HEK293 (cell line): ENCODE measurements around the gene DUS1L.

ENCODE experiments used
- CTCF ChIA-PET: fragments of 350-600 bp; formaldehyde crosslinking; extraction: SDS; loops from one replicate; lab custom pipeline; 2021; ENCODE audit warnings: antibody characterized with exemption; lab: Yijun Ruan, JAX
- POLR2A ChIA-PET: fragments of 300-600 bp; formaldehyde crosslinking; extraction: SDS; loops from one replicate; lab custom pipeline; 2020; ENCODE audit warnings: antibody characterized with exemption, inconsistent platforms; lab: Yijun Ruan, JAX
- H3K27ac ChIP-seq: fragments of 200-500 bp; sonication (Bioruptor generic); 2 replicates; pipeline ENCODE4 v1.5.1; 2014; ENCODE audit warnings: low read depth, low read length, control low read depth, inconsistent platforms; ENCODE audit errors: extremely low read depth
- H3K36me3 ChIP-seq, 2 experiments: fragments of 200-500 bp in 1 of 2; sonication (Bioruptor generic) in 1 of 2; 1 replicate in 1 of 2; 2 replicates in 1 of 2; pipeline ENCODE4 v1.5.1; 2014 to 2017; ENCODE audit warnings: inconsistent platforms in 2 of 2, low read length in 2 of 2; ENCODE audit not compliant: control insufficient read depth in 2 of 2, insufficient read depth in 1 of 2
- H3K4me1 ChIP-seq: fragments of 200-500 bp; sonication (Bioruptor generic); 2 replicates; pipeline ENCODE4 v1.5.1; 2014; ENCODE audit warnings: mild to moderate bottlenecking, low read length, inconsistent platforms; ENCODE audit not compliant: control insufficient read depth, insufficient read depth
- H3K4me3 ChIP-seq: 2 replicates; pipeline ENCODE4 v1.5.1; 2011; ENCODE audit warnings: low read depth, mild to moderate bottlenecking, control low read depth, low read length, moderate library complexity
- H3K9me3 ChIP-seq: fragments of 200-500 bp; sonication (Bioruptor generic); 2 replicates; pipeline ENCODE4 v1.5.1; 2014; ENCODE audit warnings: low read depth, low read length, inconsistent platforms; ENCODE audit not compliant: control insufficient read depth, insufficient read depth
- GFI1B ChIP-seq: fragments of 450-650 bp; formaldehyde crosslinking; IDR thresholded peaks from 2 replicates; pipeline ENCODE4 v1.5.1; 2016; ENCODE audit warnings: missing biosample characterization, missing genetic modification characterization
- GLI2 ChIP-seq: fragments of 450-650 bp; formaldehyde crosslinking; IDR thresholded peaks from 2 replicates; pipeline ENCODE4; 2017; ENCODE audit warnings: missing biosample characterization, missing genetic modification characterization, low read depth, borderline replicate concordance
- GLIS1 ChIP-seq: fragments of 450-650 bp; formaldehyde crosslinking; IDR thresholded peaks from 2 replicates; pipeline ENCODE4 v1.5.1; 2016; ENCODE audit warnings: missing biosample characterization, missing genetic modification characterization
- GLIS2 ChIP-seq: fragments of 450-650 bp; formaldehyde crosslinking; IDR thresholded peaks from 2 replicates; pipeline ENCODE4 v1.5.1; 2016; ENCODE audit warnings: missing biosample characterization, missing genetic modification characterization
- HIC1 ChIP-seq: fragments of 450-650 bp; formaldehyde crosslinking; IDR thresholded peaks from 2 replicates; pipeline ENCODE4 v1.5.1; 2016; ENCODE audit warnings: missing biosample characterization, missing genetic modification characterization
- KLF7 ChIP-seq: fragments of 450-650 bp; formaldehyde crosslinking; IDR thresholded peaks from 2 replicates; pipeline ENCODE4 v1.5.1; 2016; ENCODE audit warnings: missing biosample characterization, missing genetic modification characterization, borderline replicate concordance
- KLF8 ChIP-seq: fragments of 450-650 bp; formaldehyde crosslinking; IDR thresholded peaks from 2 replicates; pipeline ENCODE4 v1.5.1; 2016; ENCODE audit warnings: missing biosample characterization, missing genetic modification characterization
- OSR2 ChIP-seq: fragments of 450-650 bp; formaldehyde crosslinking; IDR thresholded peaks from 2 replicates; pipeline ENCODE4 v1.5.1; 2016; ENCODE audit warnings: missing biosample characterization, missing genetic modification characterization
- PRDM4 ChIP-seq: fragments of 450-650 bp; formaldehyde crosslinking; IDR thresholded peaks from 2 replicates; pipeline ENCODE4 v1.5.1; 2017; ENCODE audit warnings: missing biosample characterization, missing genetic modification characterization
- SCRT1 ChIP-seq: fragments of 450-650 bp; formaldehyde crosslinking; IDR thresholded peaks from 2 replicates; pipeline ENCODE4 v1.5.1; 2016; ENCODE audit warnings: missing biosample characterization, missing genetic modification characterization, borderline replicate concordance
- ZBTB44 ChIP-seq: fragments of 450-650 bp; IDR thresholded peaks from 2 replicates; pipeline ENCODE4 v1.5.1; 2018; ENCODE audit warnings: missing biosample characterization, mild to moderate bottlenecking, missing genetic modification characterization
- ZIC2 ChIP-seq: fragments of 450-650 bp; formaldehyde crosslinking; IDR thresholded peaks from 2 replicates; pipeline ENCODE4 v1.5.1; 2016; ENCODE audit warnings: missing biosample characterization, missing genetic modification characterization
- ZNF10 ChIP-seq: fragments of 450-650 bp; formaldehyde crosslinking; IDR thresholded peaks from 2 replicates; pipeline ENCODE4 v1.5.1; 2017; ENCODE audit warnings: missing biosample characterization, missing genetic modification characterization
- ZNF19 ChIP-seq: fragments of 450-650 bp; formaldehyde crosslinking; IDR thresholded peaks from 2 replicates; pipeline ENCODE4; 2016; ENCODE audit warnings: missing biosample characterization, missing genetic modification characterization, low read depth
- ZNF280D ChIP-seq: fragments of 450-650 bp; formaldehyde crosslinking; IDR thresholded peaks from 2 replicates; pipeline ENCODE4 v1.5.1; 2016; ENCODE audit warnings: missing biosample characterization, missing genetic modification characterization
- ZNF366 ChIP-seq: fragments of 450-650 bp; formaldehyde crosslinking; conservative IDR thresholded peaks from 2 replicates; pipeline ENCODE4 v1.5.1; 2016; ENCODE audit warnings: missing biosample characterization, missing genetic modification characterization
- ZNF37A ChIP-seq: fragments of 450-650 bp; IDR thresholded peaks from 2 replicates; pipeline ENCODE4 v1.5.1; 2018; ENCODE audit warnings: missing biosample characterization, missing genetic modification characterization
- ZNF521 ChIP-seq: fragments of 450-650 bp; formaldehyde crosslinking; IDR thresholded peaks from 2 replicates; pipeline ENCODE4 v1.5.1; 2017; ENCODE audit warnings: missing biosample characterization, mild to moderate bottlenecking, missing genetic modification characterization
- ZNF596 ChIP-seq: fragments of 450-650 bp; IDR thresholded peaks from 2 replicates; pipeline ENCODE4 v1.5.0; 2018; ENCODE audit warnings: missing biosample characterization, mild to moderate bottlenecking, missing genetic modification characterization, moderate library complexity
- ZNF830 ChIP-seq: fragments of 450-650 bp; IDR thresholded peaks from 2 replicates; pipeline ENCODE4 v1.5.0; 2018; ENCODE audit warnings: missing biosample characterization, missing genetic modification characterization, low read depth, mild to moderate bottlenecking, moderate library complexity
- TF ChIP-seq, protein P1 (sequence below): fragments of 450-650 bp; formaldehyde crosslinking; IDR thresholded peaks from 2 replicates; pipeline ENCODE4 v1.5.1; 2016; ENCODE audit warnings: missing biosample characterization, missing genetic modification characterization

The DUS1L gene

DNA sequence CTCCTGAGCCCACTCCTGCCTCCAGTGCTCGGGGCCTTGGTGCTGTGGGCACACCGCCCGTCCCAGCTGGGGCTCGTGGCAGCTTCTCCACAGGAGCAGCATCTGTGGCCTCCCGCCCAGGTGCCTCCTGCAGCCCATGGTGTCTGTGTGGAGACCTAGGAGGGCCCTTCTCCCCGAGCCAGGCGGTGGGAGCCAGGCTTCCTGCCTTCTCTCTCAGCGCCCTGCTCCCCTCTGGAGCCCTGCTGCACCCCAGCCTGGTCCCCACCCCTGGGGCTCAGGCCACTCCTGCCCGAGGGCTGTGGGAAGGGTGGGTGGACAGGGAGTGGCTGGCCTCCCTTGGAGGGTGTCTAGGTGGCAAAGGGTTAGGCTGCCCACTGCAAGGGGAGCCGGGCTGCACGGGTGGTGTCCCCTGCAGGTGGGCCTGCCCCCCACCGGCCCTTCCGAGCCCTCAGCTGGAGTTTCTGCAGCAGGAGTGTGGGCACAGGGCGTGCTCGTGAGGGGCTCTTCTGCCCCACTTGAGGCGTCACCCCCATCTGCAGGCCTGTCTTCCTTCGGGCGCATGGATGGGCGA is 53.9 kb downstream of the DUS1L start:
- Histone ChIP-seq H3K27ac (no peak overlapping the region), H3K4me1 (no peaks in the 10 kb centered on the region), H3K4me3 (no peak overlapping the region), H3K9me3 (no peaks in the 10 kb centered on the region), H3K36me3 (peaks cover 0 to 5% of the 10 kb centered on the region in 2 experiments; a peak in 1 of 3 replicates)
- ChIA-PET CTCF (interaction anchor here (0.6 to 4.7 kb wide), 2 partner anchors 9 to 87 kb away, joined by 3 to 30 read pairs; no protein-coding TSS in a partner anchor), POLR2A (no interaction called here)
- TF ChIP-seq ZBTB44 (tag by site-specific recombination) (no peak), ZIC2 (tag by site-specific recombination) (peak; percentile 90), GLIS2 (tag by site-specific recombination) (peak; percentile 52), GLIS1 (tag by site-specific recombination) (peak; percentile 74), ZNF10 (tag by site-specific recombination) (no peak), ZNF521 (tag by site-specific recombination) (no peak), OSR2 (no peak), GLI2 (tag by site-specific recombination) (no peak), ZNF37A (tag by site-specific recombination) (no peak), ZNF596 (tag by site-specific recombination) (no peak)

- Histone ChIP-seq H3K27ac (no peak overlapping the region), H3K36me3 (peaks cover 0 to 5% of the 10 kb centered on the region in 2 experiments; a peak in 1 of 3 replicates), H3K9me3 (no peaks in the 10 kb centered on the region), H3K4me1 (no peaks in the 10 kb centered on the region), H3K4me3 (no peak overlapping the region)
- POLR2A ChIA-PET = interaction anchor here (1.6 kb wide), 1 partner anchor 12 kb away, joined by 3 read pairs; the partner anchor contains the start of genes CENPX and LRRC45
- CTCF ChIA-PET = interaction anchor here (0.5 to 4.7 kb wide), 3 partner anchors 10 to 86 kb away, joined by 3 to 30 read pairs (median 3); no protein-coding TSS in a partner anchor
- TF ChIP-seq GFI1B (tag by site-specific recombination) (no peak), ZNF19 (tag by site-specific recombination) (no peak), KLF8 (no peak), ZNF280D (no peak), KLF7 (no peak), PRDM4 (tag by site-specific recombination) (no peak), HIC1 (tag by site-specific recombination) (peak; percentile 26; the same call in 1 of the 2 replicates), ZNF366 (tag by site-specific recombination) (no peak), ZNF830 (tag by site-specific recombination) (no peak), SCRT1 (tag by site-specific recombination) (no peak), GLIS2 (tag by site-specific recombination) (peak; percentile 28; the same call in 1 of the 2 replicates)
- TF ChIP-seq, protein P1, sequence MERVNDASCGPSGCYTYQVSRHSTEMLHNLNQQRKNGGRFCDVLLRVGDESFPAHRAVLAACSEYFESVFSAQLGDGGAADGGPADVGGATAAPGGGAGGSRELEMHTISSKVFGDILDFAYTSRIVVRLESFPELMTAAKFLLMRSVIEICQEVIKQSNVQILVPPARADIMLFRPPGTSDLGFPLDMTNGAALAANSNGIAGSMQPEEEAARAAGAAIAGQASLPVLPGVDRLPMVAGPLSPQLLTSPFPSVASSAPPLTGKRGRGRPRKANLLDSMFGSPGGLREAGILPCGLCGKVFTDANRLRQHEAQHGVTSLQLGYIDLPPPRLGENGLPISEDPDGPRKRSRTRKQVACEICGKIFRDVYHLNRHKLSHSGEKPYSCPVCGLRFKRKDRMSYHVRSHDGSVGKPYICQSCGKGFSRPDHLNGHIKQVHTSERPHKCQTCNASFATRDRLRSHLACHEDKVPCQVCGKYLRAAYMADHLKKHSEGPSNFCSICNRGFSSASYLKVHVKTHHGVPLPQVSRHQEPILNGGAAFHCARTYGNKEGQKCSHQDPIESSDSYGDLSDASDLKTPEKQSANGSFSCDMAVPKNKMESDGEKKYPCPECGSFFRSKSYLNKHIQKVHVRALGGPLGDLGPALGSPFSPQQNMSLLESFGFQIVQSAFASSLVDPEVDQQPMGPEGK (tag by site-specific recombination) = no peak
Measured at GRCh38 chr17:82010575-82011525, 54.8 kb downstream of the DUS1L start.
